Measurements from ENCODE around the gene HJV.

The HJV gene

GRCh38 chr1:145994391-145995120 is 27.0 kb downstream of the HJV start:
- no peak for TF ChIP-seq CTCF (IDR thresholded peaks at IDR 0.05; ENCODE audit: control insufficient read depth, extremely low read depth, insufficient read depth)
- DNase-seq (ENCODE audit: low read depth): no peak
- H3K4me3 ChIP-seq (ENCODE audit: low read depth, low read length): peak overlapping the region; percentile 86

DNA sequence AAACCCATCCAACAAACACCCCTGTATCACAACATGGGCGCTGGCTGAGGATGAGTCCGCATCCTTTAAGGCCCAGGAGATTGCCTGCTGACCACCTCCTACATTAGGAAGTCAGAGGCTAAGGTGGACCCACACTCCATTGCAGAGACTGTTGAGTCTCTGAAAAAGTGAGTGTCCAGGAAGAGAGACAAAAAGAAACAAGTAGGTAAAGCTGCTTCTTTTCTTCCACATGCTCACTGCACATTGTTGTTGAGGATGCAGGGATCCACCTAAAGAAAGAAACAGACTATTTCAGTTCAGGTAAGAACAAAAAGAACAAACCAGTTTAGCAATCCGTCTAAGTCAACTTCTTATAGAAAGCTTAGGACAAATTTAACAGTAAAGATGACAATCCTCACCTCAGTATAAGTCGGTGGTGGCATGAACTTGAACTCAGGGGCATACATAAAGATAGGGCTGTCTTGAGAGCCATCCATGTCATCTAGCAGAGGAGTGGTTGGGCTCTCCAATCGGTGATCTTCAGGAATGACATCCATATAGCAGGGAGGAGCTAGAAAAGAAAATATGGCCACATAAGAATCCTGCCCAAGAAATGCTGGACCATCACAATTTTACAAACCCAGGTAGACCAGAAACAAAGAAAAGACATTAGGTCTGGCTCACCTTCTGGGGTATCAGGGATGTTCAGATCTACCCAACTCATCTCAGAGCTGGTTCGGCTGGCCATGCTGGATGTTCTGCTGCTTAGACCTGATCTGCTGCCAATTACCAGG is 27.7 kb downstream of the HJV start:
- DNase-seq (ENCODE audit: low read depth): no peak
- no peak for TF ChIP-seq CTCF (IDR thresholded peaks at IDR 0.05; ENCODE audit: control insufficient read depth, extremely low read depth, insufficient read depth)

DNA sequence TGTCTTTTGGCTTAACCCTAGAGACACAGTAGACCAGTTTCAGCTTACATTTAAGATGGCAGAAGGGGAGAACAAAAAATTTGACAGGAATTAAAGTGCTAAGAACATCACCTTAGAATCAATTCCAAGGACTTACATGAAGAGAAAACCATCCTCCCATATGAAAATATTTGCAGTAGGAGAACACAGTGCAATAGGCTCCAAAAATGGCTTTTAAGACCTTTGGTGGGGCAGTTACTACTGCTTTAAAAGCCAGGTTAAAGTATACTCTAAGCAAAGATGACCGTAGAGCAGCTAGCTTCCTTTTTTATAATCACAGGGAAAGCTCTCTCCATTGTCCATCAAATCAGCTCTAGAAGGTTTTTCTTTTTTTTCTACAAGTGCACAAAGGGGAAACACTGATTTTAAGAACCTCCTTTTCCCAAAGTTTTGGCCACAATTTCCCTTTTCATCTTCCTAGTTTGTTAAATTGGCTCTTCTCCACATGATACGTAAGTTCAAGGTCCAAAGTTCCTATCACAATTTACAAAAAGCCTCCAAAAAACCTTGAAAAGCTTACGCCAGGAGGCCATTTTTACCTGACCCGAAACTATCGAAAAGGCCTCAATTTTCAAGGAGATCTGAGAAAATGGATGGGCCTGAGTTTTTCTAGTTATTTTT is 28.4 kb downstream of the HJV start:
- H3K4me3 ChIP-seq (ENCODE audit: low read depth, low read length): peak overlapping the region; percentile 86
- no peak for TF ChIP-seq CTCF (IDR thresholded peaks at IDR 0.05; ENCODE audit: control insufficient read depth, extremely low read depth, insufficient read depth)

More for the DNA sequence above, 27.7 kb downstream of the HJV start:
- H3K4me3 ChIP-seq (ENCODE audit: low read depth, low read length): peak overlapping the region; percentile 86

GRCh38 chr1:145992502-145992936 is 29.0 kb downstream of the HJV start:
- peak overlapping the region; percentile 86 for H3K4me3 ChIP-seq (ENCODE audit: low read depth, low read length)
- no peak for TF ChIP-seq CTCF (IDR thresholded peaks at IDR 0.05; ENCODE audit: control insufficient read depth, extremely low read depth, insufficient read depth)
- no peak for DNase-seq (ENCODE audit: low read depth)

More for the DNA sequence above, 28.4 kb downstream of the HJV start:
- DNase-seq (ENCODE audit: low read depth): no peak

DNA sequence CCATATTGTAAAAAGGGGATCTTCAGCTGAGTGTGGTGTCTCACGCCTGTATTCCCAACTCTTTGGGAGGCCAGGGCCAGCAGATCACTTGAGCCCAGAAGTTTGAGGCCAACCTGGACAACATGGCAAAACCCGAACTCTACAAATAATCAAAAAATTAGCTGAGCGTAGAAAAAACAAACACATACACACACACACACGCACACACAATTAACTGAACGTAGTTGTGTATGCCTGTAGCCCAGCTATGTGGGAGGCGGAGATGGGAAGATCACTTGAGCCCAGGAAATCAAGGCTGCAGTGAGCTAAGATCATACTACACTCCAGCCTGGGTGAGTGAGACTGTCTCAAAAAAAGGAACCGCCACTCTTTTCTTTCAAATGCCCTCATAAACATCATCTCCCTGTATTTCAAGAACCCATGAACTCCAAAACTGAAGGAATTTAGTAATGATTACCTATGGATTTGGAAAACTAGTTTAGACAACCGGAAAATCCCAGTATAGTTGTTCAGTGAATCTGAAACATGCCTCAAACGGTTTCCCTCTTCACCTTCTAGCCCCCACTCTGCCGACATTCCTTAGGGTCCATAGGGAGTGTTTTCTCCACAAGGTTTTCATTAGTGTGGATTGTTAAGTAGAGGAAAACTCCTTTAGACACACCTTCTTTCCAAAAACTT is 29.7 kb downstream of the HJV start:
- peak overlapping the region; percentile 86 for H3K4me3 ChIP-seq (ENCODE audit: low read depth, low read length)
- no peak for TF ChIP-seq CTCF (IDR thresholded peaks at IDR 0.05; ENCODE audit: control insufficient read depth, extremely low read depth, insufficient read depth)
- DNase-seq (ENCODE audit: low read depth): no peak

DNA sequence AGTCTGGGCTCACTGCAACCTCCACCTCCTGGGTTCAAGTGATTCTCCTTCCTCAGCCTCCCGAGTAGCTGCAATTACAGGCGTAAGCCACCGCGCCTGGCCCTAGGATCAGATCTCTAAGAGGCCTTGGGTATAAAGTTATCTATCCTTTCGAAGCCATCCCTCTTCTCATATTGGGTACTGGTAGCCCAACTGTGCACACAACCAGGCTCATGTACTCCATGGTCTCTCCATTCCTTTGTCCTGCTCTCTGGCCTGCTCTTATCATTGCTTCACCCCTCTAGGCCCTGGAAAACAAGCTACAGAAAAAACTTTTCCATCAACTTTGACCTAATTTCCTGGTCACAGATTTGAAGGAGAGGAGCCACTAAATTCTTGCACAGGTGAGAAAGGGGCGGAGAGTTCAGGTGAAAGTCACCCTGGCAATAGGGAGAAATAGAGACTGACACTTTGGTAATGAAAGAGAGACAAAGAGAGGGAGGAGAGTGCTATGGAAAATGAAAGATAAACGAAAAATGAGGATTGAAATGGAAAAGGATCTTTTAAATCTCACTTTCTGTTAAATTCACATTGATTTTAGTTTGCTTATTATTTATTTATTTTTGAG is 31.2 kb downstream of the HJV start:
- DNase-seq (ENCODE audit: low read depth): no peak
- TF ChIP-seq CTCF (IDR thresholded peaks at IDR 0.05; ENCODE audit: control insufficient read depth, extremely low read depth, insufficient read depth): no peak
- H3K4me3 ChIP-seq (ENCODE audit: low read depth, low read length): no peak overlapping the region
